ENCODE data around the gene LHX3.

The LHX3 gene

GRCh38 chr9:136174779-136175615 lies 29.9 kb downstream of the LHX3 start:
- no peak for DNase-seq

- no peak for DNase-seq
These were observed 31.2 kb downstream of the LHX3 start for GRCh38 chr9:136173648-136174290.

DNA sequence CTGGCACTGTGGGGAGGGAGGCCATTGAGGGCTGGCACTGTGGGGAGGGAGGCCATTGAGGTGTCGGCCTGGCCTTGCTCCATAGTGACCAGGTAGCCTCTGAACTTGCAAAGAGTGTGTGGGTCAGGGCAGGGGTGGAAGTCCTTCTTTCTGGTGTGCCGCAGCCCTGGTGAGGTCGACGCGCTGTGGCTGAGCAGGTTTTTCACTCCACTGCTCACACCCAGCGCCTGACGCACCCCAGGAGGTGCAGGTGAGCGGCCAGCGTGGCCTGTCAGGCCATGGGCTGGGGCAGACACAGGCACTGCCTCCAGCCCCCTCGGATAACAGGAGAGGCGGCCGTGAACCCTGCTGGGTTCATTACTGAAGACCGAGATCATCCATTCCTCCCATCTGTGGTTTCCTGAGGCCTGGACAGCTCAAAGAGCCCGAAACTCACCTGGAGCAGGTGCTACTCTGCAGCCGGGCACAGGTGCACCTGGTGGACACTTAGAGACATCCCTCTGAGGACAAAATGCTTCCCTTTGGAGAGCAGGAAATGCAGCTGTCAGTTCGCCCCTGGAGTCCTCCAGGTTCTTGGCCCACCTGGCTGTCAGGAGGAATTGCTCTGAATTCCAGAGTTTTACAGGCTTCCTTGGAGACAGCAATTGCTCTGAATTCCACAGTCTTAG lies 32.4 kb downstream of the LHX3 start:
- no peak for DNase-seq

GRCh38 chr9:136171801-136172411 lies 33.0 kb downstream of the LHX3 start:
- DNase-seq, result no peak

- no peak for DNase-seq
These were observed 33.7 kb downstream of the LHX3 start for GRCh38 chr9:136171009-136171800.

GRCh38 chr9:136170006-136170901 lies 34.7 kb downstream of the LHX3 start:
- peak; percentile 22 for DNase-seq

GRCh38 chr9:136169495-136169894 lies 35.4 kb downstream of the LHX3 start:
- DNase-seq, result no peak

DNA sequence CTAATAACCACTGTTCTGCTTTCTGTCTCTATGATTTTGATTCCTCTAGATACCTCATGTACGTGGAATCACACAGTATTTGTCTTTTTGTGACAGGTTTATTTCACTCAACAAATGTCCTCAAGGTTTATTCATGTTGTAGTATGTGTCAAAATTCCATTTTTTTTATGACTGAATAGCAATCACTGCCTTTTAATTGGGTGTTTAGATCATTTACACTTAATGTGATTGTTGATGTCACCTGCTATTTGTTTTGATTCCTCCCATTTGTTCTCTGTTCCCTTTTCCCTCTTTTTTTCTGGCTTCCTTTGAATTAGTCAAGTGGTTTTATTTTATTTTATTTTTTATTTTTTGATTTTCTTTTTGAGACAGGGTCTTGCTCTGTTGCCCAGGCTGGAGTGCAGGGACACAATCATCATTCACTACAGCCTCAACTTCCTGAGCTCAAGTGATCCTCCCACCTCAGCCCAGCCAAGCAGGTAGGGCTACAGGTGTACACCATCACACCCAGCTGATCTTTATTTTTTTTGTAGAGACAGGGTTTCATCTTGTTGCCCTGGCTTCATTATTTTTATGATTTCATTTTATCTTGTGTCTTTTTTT lies 41.6 kb downstream of the LHX3 start:
- DNase-seq, result no peak

- no peak for DNase-seq
These were observed 43.8 kb downstream of the LHX3 start for GRCh38 chr9:136160995-136161610.

DNA sequence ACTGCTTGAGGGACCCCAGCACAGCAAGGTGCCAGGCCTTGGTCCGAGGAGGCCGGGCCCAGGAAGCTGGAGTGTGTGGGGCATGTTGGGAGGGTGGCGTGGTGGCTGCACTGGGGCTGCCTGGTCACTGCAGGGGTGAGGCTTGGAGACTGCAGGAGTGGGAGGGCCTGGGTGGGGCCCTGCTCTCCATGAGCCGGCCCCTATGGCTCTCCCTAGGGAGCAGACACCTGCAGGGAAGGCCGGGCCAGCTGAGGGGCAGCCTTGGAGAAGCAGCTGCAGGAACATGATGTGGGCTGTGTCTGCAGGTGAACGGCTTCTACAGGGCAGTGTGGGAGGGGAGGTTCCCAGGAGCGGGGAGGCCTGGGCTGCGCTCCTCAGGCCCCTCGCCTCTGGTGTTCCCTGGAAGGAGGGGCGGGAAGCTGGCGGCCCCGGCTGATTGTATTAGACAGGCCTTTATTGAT lies 44.5 kb downstream of the LHX3 start:
- DNase-seq, result no peak

GRCh38 chr9:136159851-136160250 lies 45.1 kb downstream of the LHX3 start:
- DNase-seq, result no peak

DNA sequence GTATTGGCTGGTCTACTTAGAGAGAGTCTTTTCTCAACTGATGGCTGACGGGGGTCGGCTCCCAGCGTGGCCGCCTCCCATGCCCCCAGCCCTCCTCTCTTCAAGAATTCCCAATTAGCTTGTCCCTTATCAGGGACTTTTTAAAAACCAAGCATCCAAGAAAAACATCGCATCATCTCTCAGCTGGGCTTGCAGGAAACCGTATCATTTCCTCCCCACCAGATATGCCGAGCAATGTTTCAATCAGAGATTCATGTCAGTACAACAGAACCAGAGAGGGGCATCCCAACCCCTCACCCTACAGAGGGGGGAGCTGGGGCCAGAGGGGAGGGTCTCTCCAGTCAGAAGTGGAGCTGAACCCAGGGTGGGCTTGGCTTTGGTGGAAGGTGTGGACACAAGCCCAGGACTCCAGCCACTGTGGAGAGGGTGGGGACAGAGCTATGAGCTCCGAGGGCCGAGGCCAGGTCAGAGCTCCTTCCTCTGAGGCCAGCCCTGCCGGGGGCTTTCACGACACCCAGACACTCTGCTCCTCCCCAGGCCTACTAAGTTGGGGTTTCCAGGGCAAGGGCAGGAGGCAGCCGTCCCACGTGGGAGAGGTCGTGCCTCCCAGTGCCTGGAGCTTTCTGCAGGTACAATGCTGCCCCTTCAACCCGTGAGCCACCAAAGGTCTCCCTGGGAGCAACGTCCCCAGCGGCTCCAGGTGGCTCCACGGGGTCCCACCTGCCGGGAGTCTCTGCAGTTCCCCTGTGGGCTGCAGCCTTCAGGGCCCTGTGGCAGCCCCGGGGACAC lies 47.3 kb downstream of the LHX3 start:
- no peak for DNase-seq

DNA sequence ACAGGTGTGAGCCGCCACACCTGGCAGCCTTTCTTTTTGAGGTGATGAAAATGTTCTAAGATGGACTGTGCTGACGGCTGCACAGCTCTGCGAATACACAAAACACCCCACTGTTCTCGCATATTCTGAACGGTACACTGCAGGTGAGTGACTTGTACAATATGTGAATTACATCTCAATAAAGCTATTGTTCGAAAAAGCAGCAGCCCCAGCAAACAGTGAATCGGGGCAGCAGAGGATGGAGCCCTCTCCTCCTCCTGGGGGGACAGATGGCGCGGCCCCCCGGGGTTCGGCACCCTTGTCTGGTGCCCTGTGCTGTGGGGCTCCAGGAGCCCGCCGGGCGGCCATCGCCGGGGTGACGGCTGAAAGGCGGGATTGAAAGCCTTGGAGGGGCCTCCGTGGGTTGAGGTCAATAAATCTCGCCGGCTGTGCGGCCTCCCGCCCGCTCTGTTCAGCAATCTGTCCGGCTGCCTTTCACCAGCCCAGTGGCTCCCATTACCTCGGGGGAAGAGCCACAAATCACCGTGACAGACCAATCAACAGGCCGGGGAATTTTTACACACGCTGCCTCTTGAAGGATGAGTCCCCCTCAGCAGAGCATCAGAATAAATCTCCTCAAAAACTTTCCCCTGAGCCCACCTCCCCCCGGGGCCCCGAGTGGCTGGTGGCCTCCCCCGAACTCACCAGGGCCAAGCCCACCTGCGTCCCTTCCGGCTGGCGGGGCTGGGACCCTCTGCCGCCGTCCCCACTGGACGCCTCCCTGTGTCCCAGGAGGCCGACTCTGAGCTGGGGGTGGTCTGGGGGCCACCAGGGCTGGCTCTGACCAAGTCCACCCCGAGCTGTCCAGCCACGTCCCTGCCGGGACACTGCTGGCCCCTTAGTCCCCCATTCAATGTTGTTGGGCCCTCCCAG lies 48.5 kb downstream of the LHX3 start:
- no peak for DNase-seq

DNA sequence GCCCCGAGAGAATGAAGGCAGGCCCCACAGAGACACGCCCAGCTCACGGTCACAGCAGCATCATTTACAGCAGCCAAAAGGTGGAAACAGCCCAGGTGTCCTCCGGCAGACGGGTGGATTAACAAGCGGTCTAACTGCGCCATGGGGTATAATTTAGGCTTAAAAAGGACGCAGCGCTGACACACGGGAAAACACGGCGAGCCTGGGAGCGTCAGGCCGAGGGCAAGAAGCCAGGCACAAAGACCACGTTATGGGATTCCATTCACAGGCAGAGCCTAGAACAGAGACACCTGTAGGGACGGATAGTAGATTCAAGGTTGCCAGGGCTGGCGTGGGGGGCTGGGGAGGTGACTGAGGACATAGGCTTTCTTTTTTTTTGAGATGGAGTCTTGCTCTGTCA lies 49.4 kb downstream of the LHX3 start:
- no peak for DNase-seq

DNA sequence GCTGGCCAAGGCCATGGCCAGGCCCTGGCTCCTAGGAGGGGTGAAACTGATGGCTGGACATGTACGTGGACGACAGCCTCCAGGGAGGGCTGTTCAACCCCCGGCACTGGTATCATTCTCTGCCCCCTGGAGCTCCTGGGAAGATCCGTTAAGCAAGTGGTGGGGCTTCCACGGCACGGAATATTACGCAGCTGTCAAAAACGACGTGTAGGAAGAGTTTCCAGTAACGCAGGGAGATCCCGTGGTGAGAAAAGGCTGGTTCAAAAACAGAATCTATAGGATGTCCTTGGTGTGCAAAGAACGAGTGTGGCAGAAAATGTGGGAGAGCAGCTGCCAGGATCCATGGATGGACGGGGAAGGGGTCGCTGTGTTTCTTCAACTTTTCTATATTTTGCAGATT lies 50.0 kb downstream of the LHX3 start:
- DNase-seq, result no peak

DNA sequence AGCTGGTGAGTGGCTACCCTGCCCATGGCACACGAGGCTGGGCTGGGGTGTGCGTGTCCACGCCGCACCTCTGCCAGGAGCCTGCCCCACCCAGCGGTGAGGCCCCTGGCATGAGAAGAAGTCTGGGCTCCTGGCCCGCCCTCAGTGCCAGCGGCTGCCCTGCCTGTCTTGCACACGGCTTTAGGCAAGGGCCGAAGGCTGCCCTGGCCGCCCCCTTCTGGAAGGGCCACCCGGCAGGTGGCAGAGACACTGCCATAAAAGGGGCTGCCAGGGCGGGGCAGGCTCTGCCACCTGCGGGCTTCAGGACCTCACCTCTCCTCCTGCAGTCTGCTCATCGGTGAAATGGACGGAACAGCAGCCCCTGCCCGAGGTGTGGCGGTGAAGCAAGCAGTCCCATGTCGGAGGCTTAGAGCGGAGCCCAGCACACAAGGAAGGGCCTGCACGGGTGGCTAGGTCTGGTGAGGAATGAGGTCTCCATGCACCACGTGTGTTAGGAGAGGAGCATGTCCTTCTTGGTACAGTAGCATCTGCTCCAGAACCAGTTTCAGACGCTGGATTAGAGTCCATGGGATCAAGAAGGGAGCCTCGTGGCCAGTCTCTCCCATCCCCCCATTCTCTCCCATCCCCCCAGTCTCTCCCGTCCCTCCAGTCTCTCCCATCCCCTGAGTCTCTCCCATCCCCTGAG lies 51.4 kb downstream of the LHX3 start:
- no peak for DNase-seq

DNA sequence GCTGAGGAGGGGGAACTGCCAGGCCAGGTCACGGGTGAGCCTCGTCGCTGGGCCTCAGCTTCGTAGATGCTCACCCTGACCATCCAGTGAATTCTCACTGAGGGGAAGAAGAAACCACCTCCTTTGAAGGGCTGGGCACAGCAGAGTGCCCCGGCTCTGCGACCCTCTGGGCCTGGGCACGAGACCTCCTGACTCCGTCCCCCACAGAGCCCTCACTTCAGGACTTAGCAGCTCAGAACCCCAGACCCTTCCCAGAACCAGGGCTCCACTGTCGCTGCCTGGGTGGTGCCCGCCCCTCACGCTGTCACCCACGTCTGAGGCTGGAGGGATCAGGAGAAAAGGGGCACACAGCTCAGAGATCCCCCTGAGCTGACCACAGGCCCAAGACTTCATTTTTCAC lies 52.0 kb downstream of the LHX3 start:
- DNase-seq, result no peak

DNA sequence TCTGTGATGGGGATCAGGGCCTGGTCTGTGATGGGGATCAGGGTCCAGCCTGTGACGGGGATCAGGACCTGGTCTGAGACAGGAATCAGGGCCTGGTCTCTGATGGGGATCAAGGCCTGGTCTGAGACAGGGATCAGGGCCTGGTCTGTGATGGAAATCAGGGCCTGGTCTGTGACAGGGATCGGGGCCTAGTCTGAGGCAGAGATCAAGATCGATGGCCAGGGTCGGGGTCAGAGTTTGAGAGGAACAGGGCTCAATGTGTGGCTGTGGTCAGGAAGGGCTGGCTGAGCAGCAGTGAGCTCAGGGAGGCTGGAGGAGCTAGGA lies 52.4 kb downstream of the LHX3 start:
- DNase-seq, result no peak
